TTC549 (cell line): ENCODE measurements around the gene B3GAT3.
"Not testable (repeated sequence)": the region's sequence is repeated elsewhere in the genome, so short reads cannot be mapped to it uniquely, and the experiment has no call there.

Experiments
- FAIRE-seq: peaks from 2 replicates; lab custom pipeline; 2012; peaks lifted over from hg19 to GRCh38; lab: Jason Lieb, UNC

B3GAT3 gene

GRCh38 chr11:62603776-62604299, 17.9 kb downstream of the B3GAT3 start:
- no peak for FAIRE-seq

- no peak for FAIRE-seq
These were observed 18.7 kb downstream of the B3GAT3 start for GRCh38 chr11:62603072-62603408.

GRCh38 chr11:62602141-62603071, 19.4 kb downstream of the B3GAT3 start:
- no peak for FAIRE-seq

- FAIRE-seq, result peak; percentile 95
These were observed 20.2 kb downstream of the B3GAT3 start, which contains the start of gene MTA2 for GRCh38 chr11:62601372-62602140. TSS of gene MTA2 (minus strand) at chr11:62601865. CDS start at chr11:62601450, 415 bp downstream.

GRCh38 chr11:62601122-62601371, 20.7 kb downstream of the B3GAT3 start:
- no peak for FAIRE-seq

GRCh38 chr11:62600367-62601121, 21.2 kb downstream of the B3GAT3 start:
- FAIRE-seq, result no peak

GRCh38 chr11:62599901-62600300, 21.9 kb downstream of the B3GAT3 start:
- FAIRE-seq, result no peak

- peak; percentile 96 for FAIRE-seq
These were observed 22.6 kb downstream of the B3GAT3 start for GRCh38 chr11:62599069-62599696.

- FAIRE-seq, result no peak
These were observed 26.7 kb downstream of the B3GAT3 start for GRCh38 chr11:62595124-62595523.

- no peak for FAIRE-seq
These were observed 28.2 kb downstream of the B3GAT3 start for GRCh38 chr11:62593434-62594044.

GRCh38 chr11:62592989-62593421, 28.8 kb downstream of the B3GAT3 start:
- no peak for FAIRE-seq

GRCh38 chr11:62592146-62592815, 29.5 kb downstream of the B3GAT3 start:
- FAIRE-seq, result no peak

- peak; percentile 92 for FAIRE-seq
These were observed 30.2 kb downstream of the B3GAT3 start, which contains the start of gene TUT1 for GRCh38 chr11:62591448-62592145. TSS of gene TUT1 (minus strand) at chr11:62591523. CDS start at chr11:62591485, 38 bp downstream.

- no peak for FAIRE-seq
These were observed 32.7 kb downstream of the B3GAT3 start for GRCh38 chr11:62588966-62589637.

- FAIRE-seq, result not testable (repeated sequence)
These were observed 36.4 kb downstream of the B3GAT3 start for GRCh38 chr11:62585356-62585755.

GRCh38 chr11:62581735-62582134, 40.1 kb downstream of the B3GAT3 start:
- not testable (repeated sequence) for FAIRE-seq

GRCh38 chr11:62580959-62581715, 40.6 kb downstream of the B3GAT3 start:
- FAIRE-seq, result no peak

GRCh38 chr11:62579252-62579651, 42.5 kb downstream of the B3GAT3 start:
- no peak for FAIRE-seq

- FAIRE-seq, result no peak
These were observed 43.2 kb downstream of the B3GAT3 start for GRCh38 chr11:62578541-62578940.
